AG20443 (cell line): ENCODE results near the gene NKX2-3.

Source experiments
- DNase-seq: peaks from one replicate; pipeline ENCODE4 v3.0.0; 2012; ENCODE audit warnings: low spot score, mixed read lengths

NKX2-3 gene

DNA sequence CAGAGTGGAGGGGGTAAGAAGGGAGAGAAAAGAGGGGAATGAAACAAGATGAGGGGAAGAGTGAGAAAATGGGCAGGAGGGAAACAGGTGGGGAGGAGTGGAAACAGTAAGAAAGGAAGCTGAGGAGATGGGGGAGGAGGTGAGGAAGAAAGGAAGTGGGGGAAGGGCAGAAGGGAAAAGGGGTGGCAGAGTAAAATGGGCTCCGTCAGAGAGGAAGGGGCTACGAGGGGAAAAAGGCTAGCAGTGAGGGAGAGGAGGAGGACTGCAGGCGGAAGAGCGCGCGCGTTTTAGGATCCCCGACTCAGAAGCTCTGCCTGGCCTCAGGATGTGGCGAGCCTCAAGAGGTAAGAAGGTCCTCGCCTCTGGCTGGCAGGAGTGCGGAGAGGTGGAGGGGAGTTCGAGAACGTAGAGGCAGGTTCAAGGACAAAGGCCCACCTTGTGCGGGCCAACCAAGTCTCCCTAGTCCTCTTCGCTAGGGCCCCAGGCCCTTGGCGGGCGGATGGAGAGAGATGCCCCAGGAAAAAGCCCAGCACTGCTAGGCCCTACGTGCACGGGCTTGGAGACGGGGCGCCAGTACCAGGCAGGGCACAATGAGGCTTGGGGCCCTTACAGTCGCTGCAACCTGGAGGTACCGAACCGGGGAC, 5.8 kb upstream of the NKX2-3 start:
- DNase-seq: no peak

- DNase-seq: no peak
Observed at GRCh38 chr10:99527526-99528493, 4.9 kb upstream of the NKX2-3 start.

- DNase-seq: no peak
Observed at GRCh38 chr10:99528494-99529441, 4.0 kb upstream of the NKX2-3 start.

DNA sequence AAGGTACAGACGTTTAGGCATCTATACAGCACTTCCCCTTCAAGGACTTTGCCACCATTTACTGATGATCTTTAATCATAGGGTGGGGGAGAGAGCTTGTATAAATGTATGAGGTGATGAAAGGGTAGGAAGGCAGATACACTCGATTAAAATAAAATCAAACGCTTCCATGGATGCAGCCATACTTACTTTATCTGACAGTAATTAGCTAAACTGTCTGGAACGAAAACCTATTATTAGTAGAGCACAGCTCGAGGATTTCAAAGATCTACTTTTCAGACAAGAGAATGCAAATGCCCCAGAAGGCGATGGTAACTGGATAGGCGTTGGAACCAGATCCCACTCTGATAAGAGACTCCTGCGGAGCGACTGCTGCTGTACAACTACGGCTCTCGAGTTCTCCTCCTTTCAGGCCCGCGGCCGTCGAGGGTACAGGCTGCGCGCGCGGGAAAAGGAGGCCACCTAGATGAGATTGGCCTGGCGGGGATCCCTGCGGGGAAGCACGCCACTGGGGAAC, 3.1 kb upstream of the NKX2-3 start:
- no peak for DNase-seq

DNA sequence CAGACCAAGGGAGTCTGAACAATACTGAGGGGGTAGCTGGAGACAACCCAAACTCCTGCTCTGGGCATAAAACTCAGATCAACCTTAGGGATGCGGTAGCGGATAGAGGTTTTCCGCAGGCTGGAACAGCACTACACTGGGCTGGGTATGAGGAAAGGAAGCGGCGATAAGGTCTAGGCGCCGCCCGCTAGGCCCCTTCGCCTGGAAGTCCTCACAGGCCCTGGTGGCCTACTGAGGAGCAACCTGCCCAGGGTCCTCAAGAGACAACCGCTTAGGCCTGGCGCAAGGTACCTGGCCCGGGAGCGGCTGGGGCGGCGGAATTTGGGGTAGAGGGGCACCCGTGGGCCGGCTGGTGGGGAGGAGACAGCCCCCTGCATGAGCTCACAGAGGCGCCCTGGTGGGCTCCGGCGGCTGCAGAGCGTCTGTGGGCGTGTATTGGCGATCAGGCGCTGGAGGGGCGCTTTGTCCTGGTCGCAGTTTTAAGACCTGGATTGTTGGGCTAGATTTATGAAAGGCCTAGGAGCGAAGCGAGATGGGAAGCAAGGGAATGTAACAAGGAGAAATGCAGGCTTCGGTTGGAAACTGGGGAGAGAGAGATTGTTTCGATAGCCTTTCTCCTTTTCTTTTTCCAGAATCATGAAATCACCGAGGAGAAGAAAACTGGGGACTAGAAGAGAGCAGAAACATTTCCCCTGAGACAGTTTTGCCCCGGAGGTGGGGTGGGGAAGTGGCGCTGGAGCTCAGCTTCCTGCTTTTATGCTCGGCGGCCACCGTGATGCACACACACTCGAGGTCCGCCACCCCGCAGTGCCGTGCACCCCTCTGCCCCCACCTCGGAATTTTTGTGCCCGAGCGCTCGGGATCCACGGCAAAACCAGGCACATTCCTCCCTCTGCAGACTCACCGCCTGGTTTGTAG, 2.4 kb upstream of the NKX2-3 start:
- no peak for DNase-seq

GRCh38 chr10:99531026-99531695, 1.6 kb upstream of the NKX2-3 start:
- no peak for DNase-seq

- no peak for DNase-seq
Observed at GRCh38 chr10:99531696-99532593, 797 bp upstream of the NKX2-3 start.

- DNase-seq: no peak
Observed at GRCh38 chr10:99533496-99534449, 1.0 kb downstream of the NKX2-3 start.

DNA sequence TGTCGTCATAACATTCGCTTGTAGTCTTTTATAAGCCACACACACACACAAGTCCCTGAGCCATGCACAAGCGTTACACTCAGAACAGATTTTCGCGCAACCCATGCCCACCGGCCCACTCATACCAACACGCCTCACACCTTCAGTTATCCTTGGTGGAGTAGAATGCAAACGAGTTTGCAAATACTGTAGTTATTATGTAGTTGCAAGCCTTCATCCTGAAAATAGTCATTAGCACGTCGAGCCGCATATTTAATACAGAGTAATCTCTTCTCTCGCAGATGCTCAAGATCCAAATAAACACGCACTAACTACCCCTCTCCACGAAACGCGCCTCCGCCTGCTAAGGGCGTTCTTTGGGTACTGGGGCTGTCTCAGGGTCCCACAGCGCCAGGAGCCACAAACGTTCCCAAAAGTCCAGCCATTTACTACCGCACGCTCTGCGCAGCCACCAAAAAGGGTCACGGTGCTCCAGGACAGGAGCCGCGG, 1.8 kb downstream of the NKX2-3 start:
- no peak for DNase-seq

- peak; percentile 50 for DNase-seq
Observed at GRCh38 chr10:99534939-99535763, 2.4 kb downstream of the NKX2-3 start.

DNA sequence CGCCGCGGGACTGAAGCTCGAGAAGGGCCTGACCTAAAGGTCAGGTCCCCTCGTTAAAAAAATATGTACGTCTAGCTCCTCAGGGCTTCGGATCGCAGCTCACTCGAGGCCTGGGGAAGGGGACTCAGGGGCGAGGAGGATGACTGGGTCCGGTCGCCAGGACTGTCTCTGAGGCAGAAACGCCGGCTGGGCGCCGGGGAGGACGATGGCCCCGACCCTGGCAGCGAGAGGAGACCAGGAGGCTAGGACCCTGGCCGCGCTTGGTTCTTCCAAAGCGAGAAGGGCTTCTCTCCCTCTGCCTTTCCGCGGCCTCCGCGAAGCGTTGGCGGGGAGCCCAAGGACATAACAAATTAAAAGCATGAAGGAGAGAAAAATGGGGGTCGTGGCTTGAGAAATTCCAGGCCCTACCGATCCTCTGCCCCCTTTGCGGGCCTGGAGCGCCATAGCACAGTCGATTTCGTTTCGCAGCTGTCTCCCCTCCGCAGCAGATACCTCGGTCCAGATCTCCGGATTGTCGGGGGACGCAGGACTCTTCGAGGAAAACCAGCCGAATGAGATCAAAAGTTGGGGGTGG, 3.1 kb downstream of the NKX2-3 start:
- no peak for DNase-seq

GRCh38 chr10:99536338-99537085, 3.8 kb downstream of the NKX2-3 start:
- no peak for DNase-seq

GRCh38 chr10:99537086-99537988, 4.6 kb downstream of the NKX2-3 start:
- DNase-seq: no peak

- no peak for DNase-seq
Observed at GRCh38 chr10:99537989-99538917, 5.5 kb downstream of the NKX2-3 start.
